ENCODE measurements around the gene GNPNAT1.

The GNPNAT1 gene

GRCh38 chr14:52791223-52792096, at the start of gene GNPNAT1:
GNPNAT1 (minus strand) TSS chr14:52791607; CDS start chr14:52784650, 6,957 bp downstream.
- DNase-seq (ENCODE audit: low read depth) = peak; percentile 86

GRCh38 chr14:52840877-52841276, 49.5 kb upstream of the GNPNAT1 start:
- DNase-seq (ENCODE audit: low read depth) = no peak

- DNase-seq (ENCODE audit: low read depth) = no peak
Measured at GRCh38 chr14:52837451-52837850, 46.0 kb upstream of the GNPNAT1 start.

GRCh38 chr14:52836063-52836462, 44.7 kb upstream of the GNPNAT1 start:
- DNase-seq (ENCODE audit: low read depth) = no peak

GRCh38 chr14:52835122-52835903, 43.9 kb upstream of the GNPNAT1 start:
- no peak for DNase-seq (ENCODE audit: low read depth)

- no peak for DNase-seq (ENCODE audit: low read depth)
Measured at GRCh38 chr14:52834440-52834842, 43.0 kb upstream of the GNPNAT1 start.

- DNase-seq (ENCODE audit: low read depth) = no peak
Measured at GRCh38 chr14:52833891-52834290, 42.5 kb upstream of the GNPNAT1 start.

- no peak for DNase-seq (ENCODE audit: low read depth)
Measured at GRCh38 chr14:52829527-52830185, 38.2 kb upstream of the GNPNAT1 start.

GRCh38 chr14:52827426-52827825, 36.0 kb upstream of the GNPNAT1 start:
- no peak for DNase-seq (ENCODE audit: low read depth)

- no peak for DNase-seq (ENCODE audit: low read depth)
Measured at GRCh38 chr14:52825085-52825484, 33.7 kb upstream of the GNPNAT1 start.

GRCh38 chr14:52824462-52824861, 33.1 kb upstream of the GNPNAT1 start:
- no peak for DNase-seq (ENCODE audit: low read depth)

GRCh38 chr14:52821805-52822250, 30.4 kb upstream of the GNPNAT1 start:
- no peak for DNase-seq (ENCODE audit: low read depth)

- no peak for DNase-seq (ENCODE audit: low read depth)
Measured at GRCh38 chr14:52808101-52808500, 16.7 kb upstream of the GNPNAT1 start.

- no peak for DNase-seq (ENCODE audit: low read depth)
Measured at GRCh38 chr14:52806115-52806514, 14.7 kb upstream of the GNPNAT1 start.

- DNase-seq (ENCODE audit: low read depth) = no peak
Measured at GRCh38 chr14:52802597-52802996, 11.2 kb upstream of the GNPNAT1 start.

GRCh38 chr14:52801014-52801712, 9.8 kb upstream of the GNPNAT1 start:
- no peak for DNase-seq (ENCODE audit: low read depth)

- no peak for DNase-seq (ENCODE audit: low read depth)
Measured at GRCh38 chr14:52798826-52799225, 7.4 kb upstream of the GNPNAT1 start.

- DNase-seq (ENCODE audit: low read depth) = no peak
Measured at GRCh38 chr14:52797653-52798052, 6.2 kb upstream of the GNPNAT1 start.

- DNase-seq (ENCODE audit: low read depth) = no peak
Measured at GRCh38 chr14:52793061-52793460, 1.7 kb upstream of the GNPNAT1 start.

GRCh38 chr14:52792097-52792415, 649 bp upstream of the GNPNAT1 start:
- DNase-seq (ENCODE audit: low read depth) = no peak

GRCh38 chr14:52790756-52791222, 618 bp downstream of the GNPNAT1 start:
- DNase-seq (ENCODE audit: low read depth) = no peak
